Pancreas (tissue), 10 donors: Measurements from ENCODE around the gene GNAS. TPM values are rescaled to one million over a fixed set of nuclear protein-coding genes. Genes with fewer than 3 reads are reported as not detected.

Experiments
- ATAC-seq, 4 donors: fragments of 200-7000 bp; cut with Tn5 transposase; one replicate each; pipeline versions ENCODE4 v1.8.0 to v1.9.1; 2020; ENCODE audit warnings: mild to moderate bottlenecking in 4 of 4, moderate library complexity in 4 of 4
- DNase-seq, 6 donors: peaks; one replicate each; pipeline ENCODE4 v3.0.0-alpha.2; 2020
- FAIRE-seq: peaks from 2 replicates; lab custom pipeline; 2012; peaks lifted over from hg19 to GRCh38; lab: Jason Lieb, UNC
- H3K27ac ChIP-seq, 4 donors: fragments of 200-600 bp; sonication (generic); 1 replicate in 3 of 4; 2 replicates in 1 of 4; pipeline versions ENCODE4 v1.5.0 to v1.8.0; 2020
- H3K27me3 ChIP-seq, 4 donors: fragments of 200-600 bp; one replicate each; pipeline ENCODE4 v1.8.0; 2021
- H3K36me3 ChIP-seq, 3 donors: fragments of 200-600 bp; sonication (generic) in 1 of 3; one replicate each; pipeline versions ENCODE4 v1.5.0 to v1.8.0; 2020 to 2021
- H3K4me1 ChIP-seq, 3 donors: fragments of 200-600 bp; one replicate each; pipeline ENCODE4 v1.8.0; 2021
- H3K4me3 ChIP-seq, 4 donors: fragments of 200-600 bp; sonication (generic) in 2 of 4; one replicate each; pipeline versions ENCODE4 v1.5.0 to v1.8.0; 2020 to 2021
- H3K9me3 ChIP-seq, 4 donors: fragments of 200-600 bp; one replicate each; pipeline ENCODE4 v1.8.0; 2021
- WGBS, 2 donors: extraction: QIAGEN DNeasy Blood & Tissue Kit; methylation state at CpG; one replicate each; pipeline ENCODE4 v1.1.7; 2013; 5-methylcytosine and 5-hydroxymethylcytosine counted together
- intact Hi-C, 3 donors: fragments of 100-400 bp; cut with DNase I; formaldehyde crosslinking; loops; one replicate each; pipeline versions ENCODE4 v1.11.1 to v1.14.2; 2022
- polyA plus RNA-seq, 2 donors: library from polyadenylated mRNA; stranded (reverse); fragments of 200-250 nt; gene quantifications; one replicate each; pipeline ENCODE4 v1.2.3, GENCODE V29; 2013
- total RNA-seq, 6 donors: library from RNA; stranded (reverse); fragmentation: NEBNext Ultra II Directional in 4 of 6; extraction: Animal tissue kit (Norgen Biotek cat#: 25700) in 4 of 6; gene quantifications; one replicate each; pipeline versions ENCODE4 v1.2.1 to v1.2.4, GENCODE V29; 2021 to 2023
- TF ChIP-seq, protein P1 (sequence below), 4 donors: fragments of 200-600 bp; sonication (generic) in 3 of 4; IDR thresholded peaks; one replicate each; pipeline versions ENCODE4 v1.5.0 to v1.8.0; 2021; ENCODE audit warnings: antibody characterized with exemption in 4 of 4
- donor health status: healthy with polysubstance abuse.
- donor health status: DM: no; HTN: no; CAD: no; lungs with moderate emphysema.
- donor health status: DM: no; HTN: no; CAD: no.
- donor health status: control.
- donor health status: control.
- donor health status: Bipolar disorder and iron deficiency.
- donor health status: DM: yes; HTN: yes; CAD: no.
- donor health status: DM: no; HTN: no; CAD: no.
- donor health status: DM: no; HTN: no; CAD: no.
- donor health status: DM: yes; HTN: yes; CAD: no.

Gene GNAS
- total and polyA plus RNA-seq, 8 donors = 349 to 2,220 (median 627) TPM

- Histone ChIP-seq H3K4me3 (no peak overlapping the region), H3K36me3 (peaks cover 9 to 31% (median 23%) of the 10 kb centered on the region in 3 donors), H3K4me1 (peaks cover 7 to 9% (median 9%) of the 10 kb centered on the region in 3 donors), H3K9me3 (no peaks in the 10 kb centered on the region), H3K27me3 (no peaks in the 10 kb centered on the region), H3K27ac (no peak overlapping the region)
- no peak for DNase-seq
- 72% methylated on average over 4 of the region's 4 CpGs for WGBS, 2 donors
- TF ChIP-seq, protein P1, sequence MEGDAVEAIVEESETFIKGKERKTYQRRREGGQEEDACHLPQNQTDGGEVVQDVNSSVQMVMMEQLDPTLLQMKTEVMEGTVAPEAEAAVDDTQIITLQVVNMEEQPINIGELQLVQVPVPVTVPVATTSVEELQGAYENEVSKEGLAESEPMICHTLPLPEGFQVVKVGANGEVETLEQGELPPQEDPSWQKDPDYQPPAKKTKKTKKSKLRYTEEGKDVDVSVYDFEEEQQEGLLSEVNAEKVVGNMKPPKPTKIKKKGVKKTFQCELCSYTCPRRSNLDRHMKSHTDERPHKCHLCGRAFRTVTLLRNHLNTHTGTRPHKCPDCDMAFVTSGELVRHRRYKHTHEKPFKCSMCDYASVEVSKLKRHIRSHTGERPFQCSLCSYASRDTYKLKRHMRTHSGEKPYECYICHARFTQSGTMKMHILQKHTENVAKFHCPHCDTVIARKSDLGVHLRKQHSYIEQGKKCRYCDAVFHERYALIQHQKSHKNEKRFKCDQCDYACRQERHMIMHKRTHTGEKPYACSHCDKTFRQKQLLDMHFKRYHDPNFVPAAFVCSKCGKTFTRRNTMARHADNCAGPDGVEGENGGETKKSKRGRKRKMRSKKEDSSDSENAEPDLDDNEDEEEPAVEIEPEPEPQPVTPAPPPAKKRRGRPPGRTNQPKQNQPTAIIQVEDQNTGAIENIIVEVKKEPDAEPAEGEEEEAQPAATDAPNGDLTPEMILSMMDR (IDR thresholded peaks at IDR 0.05) = no peak
- no peak for FAIRE-seq
- intact Hi-C loops = no loop called here
- ATAC-seq = no peak
Observed at GRCh38 chr20:58913079-58913478, 60.6 kb downstream of the GNAS start.

- TF ChIP-seq, protein P1 (IDR thresholded peaks at IDR 0.05) = no peak
- WGBS, 2 donors = 89 to 95% methylated on average over 6 of the region's 6 CpGs
- FAIRE-seq (no peak), DNase-seq (no peak), ATAC-seq (no peak)
- intact Hi-C loops = no loop called here
- H3K4me1 ChIP-seq = no peaks in the 10 kb centered on the region
- H3K27ac ChIP-seq = no peak overlapping the region
- H3K27me3 ChIP-seq = no peaks in the 10 kb centered on the region
- no peaks in the 10 kb centered on the region for H3K36me3 ChIP-seq
- no peaks in the 10 kb centered on the region for H3K9me3 ChIP-seq
- no peak overlapping the region for H3K4me3 ChIP-seq
Observed at GRCh38 chr20:58918621-58919020, 66.1 kb downstream of the GNAS start.

GRCh38 chr20:58921564-58921963 is 69.0 kb downstream of the GNAS start:
- DNase-seq = no peak
- no peak for FAIRE-seq
- Histone ChIP-seq H3K4me3 (no peak overlapping the region), H3K9me3 (no peaks in the 10 kb centered on the region), H3K4me1 (no peaks in the 10 kb centered on the region), H3K27ac (no peak overlapping the region), H3K27me3 (no peaks in the 10 kb centered on the region), H3K36me3 (no peaks in the 10 kb centered on the region)
- WGBS, 2 donors = 38 to 47% methylated on average over 6 of the region's 6 CpGs
- no peak for ATAC-seq
- intact Hi-C loops = no loop called here
- TF ChIP-seq, protein P1 (IDR thresholded peaks at IDR 0.05) = no peak

DNA sequence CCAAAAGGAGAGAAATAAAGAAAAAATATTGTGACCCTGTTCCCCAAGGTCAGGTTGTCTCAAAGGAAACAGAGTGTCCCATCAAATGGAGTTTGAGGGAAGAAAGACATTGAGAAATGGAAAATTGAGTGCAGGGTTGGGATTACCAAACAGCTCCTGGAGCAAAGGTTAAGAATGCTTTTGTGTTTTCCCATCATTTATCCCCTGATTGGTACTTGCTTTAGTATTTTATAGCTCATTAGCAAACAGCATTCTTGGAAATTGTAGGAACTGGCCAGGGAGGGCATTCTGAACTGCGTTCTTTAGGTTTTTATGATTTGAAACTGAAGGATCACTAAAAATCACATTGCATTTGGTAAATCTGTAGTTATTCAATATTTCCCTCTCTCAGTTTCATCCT is 69.5 kb downstream of the GNAS start:
- Histone ChIP-seq H3K27me3 (no peaks in the 10 kb centered on the region), H3K4me1 (no peaks in the 10 kb centered on the region), H3K36me3 (no peaks in the 10 kb centered on the region), H3K27ac (no peak overlapping the region), H3K9me3 (no peaks in the 10 kb centered on the region), H3K4me3 (no peak overlapping the region)
- ATAC-seq (no peak), FAIRE-seq (no peak), DNase-seq (no peak)
- intact Hi-C loops = no loop called here
- TF ChIP-seq, protein P1 (IDR thresholded peaks at IDR 0.05) = no peak
- WGBS, 2 donors = 96% methylated on average over 1 of the region's 1 CpG

DNA sequence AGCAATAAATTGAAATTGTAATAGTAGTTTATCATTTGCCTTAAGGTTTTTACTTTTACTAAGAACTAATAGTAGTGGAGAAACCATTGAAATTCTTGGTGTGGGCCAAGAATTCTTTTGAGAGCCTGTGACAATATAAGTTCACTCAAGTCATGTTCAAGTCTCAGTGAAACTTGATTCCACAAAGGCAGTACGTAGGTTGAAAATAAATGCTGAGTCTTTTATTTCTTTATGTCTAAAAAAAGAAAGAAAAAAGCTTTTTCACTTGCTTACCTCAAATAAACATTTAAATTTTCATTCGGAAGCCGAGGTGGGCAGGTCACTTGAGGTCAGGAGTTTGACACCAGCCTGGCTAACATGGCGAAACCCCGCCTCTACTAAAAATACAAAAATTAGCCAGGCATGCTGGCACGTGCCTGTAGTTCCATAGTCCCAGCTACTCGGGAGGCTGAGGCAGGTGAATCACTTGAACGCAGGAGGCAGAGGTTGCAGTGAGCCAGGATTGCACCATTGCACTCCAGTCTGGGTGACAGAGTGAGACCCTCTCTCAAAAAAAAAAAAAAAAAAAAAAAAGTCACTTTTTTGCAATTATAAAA is 70.7 kb downstream of the GNAS start:
- DNase-seq (no peak), FAIRE-seq (no peak), ATAC-seq (no peak)
- 81 to 88% methylated on average over 8 of the region's 8 CpGs for WGBS, 2 donors
- H3K27me3 ChIP-seq = no peaks in the 10 kb centered on the region
- no peaks in the 10 kb centered on the region for H3K9me3 ChIP-seq
- intact Hi-C loops = no loop called here
- no peak overlapping the region for H3K27ac ChIP-seq
- no peak overlapping the region for H3K4me3 ChIP-seq
- TF ChIP-seq, protein P1 (IDR thresholded peaks at IDR 0.05) = no peak
- H3K36me3 ChIP-seq = no peaks in the 10 kb centered on the region
- no peaks in the 10 kb centered on the region for H3K4me1 ChIP-seq
